GM21576 (cell line): ENCODE data around the gene SLC7A10.

Experiments
- ATAC-seq: cut with Tn5 transposase; IDR thresholded peaks from one replicate; pipeline ENCODE4 v1.9.1; 2021; ENCODE audit warnings: mild to moderate bottlenecking, moderate library complexity; ENCODE audit not compliant: unreplicated experiment

SLC7A10 gene

GRCh38 chr19:33255781-33256180 lies 30.1 kb upstream of the SLC7A10 start:
- no peak for ATAC-seq

GRCh38 chr19:33254245-33254824 lies 28.7 kb upstream of the SLC7A10 start:
- ATAC-seq, result no peak

GRCh38 chr19:33252971-33253370 lies 27.3 kb upstream of the SLC7A10 start:
- ATAC-seq, result no peak

- ATAC-seq, result no peak
Observed at GRCh38 chr19:33252418-33252962, 26.8 kb upstream of the SLC7A10 start.

GRCh38 chr19:33251526-33252090 lies 26.0 kb upstream of the SLC7A10 start:
- no peak for ATAC-seq

- ATAC-seq, result no peak
Observed at GRCh38 chr19:33251076-33251475, 25.4 kb upstream of the SLC7A10 start.

- ATAC-seq, result no peak
Observed at GRCh38 chr19:33250500-33250899, 24.9 kb upstream of the SLC7A10 start.

GRCh38 chr19:33249740-33250366 lies 24.2 kb upstream of the SLC7A10 start:
- no peak for ATAC-seq

- no peak for ATAC-seq
Observed at GRCh38 chr19:33248954-33249613, 23.4 kb upstream of the SLC7A10 start.

GRCh38 chr19:33248553-33248953 lies 22.9 kb upstream of the SLC7A10 start:
- no peak for ATAC-seq

- no peak for ATAC-seq
Observed at GRCh38 chr19:33248104-33248503, 22.5 kb upstream of the SLC7A10 start.

- ATAC-seq, result no peak
Observed at GRCh38 chr19:33247441-33247819, 21.8 kb upstream of the SLC7A10 start.

- no peak for ATAC-seq
Observed at GRCh38 chr19:33246709-33247440, 21.2 kb upstream of the SLC7A10 start.

- ATAC-seq, result no peak
Observed at GRCh38 chr19:33245948-33246708, 20.5 kb upstream of the SLC7A10 start.

GRCh38 chr19:33242911-33243310 lies 17.3 kb upstream of the SLC7A10 start:
- no peak for ATAC-seq

GRCh38 chr19:33242131-33242530 lies 16.5 kb upstream of the SLC7A10 start:
- ATAC-seq, result no peak

- no peak for ATAC-seq
Observed at GRCh38 chr19:33241530-33242101, 16.0 kb upstream of the SLC7A10 start.

- ATAC-seq, result no peak
Observed at GRCh38 chr19:33241091-33241529, 15.5 kb upstream of the SLC7A10 start.

GRCh38 chr19:33240181-33240771 lies 14.6 kb upstream of the SLC7A10 start:
- ATAC-seq, result no peak
